ENCODE measurements around the gene OTOS. TPM values are rescaled to one million over a fixed set of nuclear protein-coding genes. Genes with fewer than 3 reads are reported as not detected.

OTOS gene
- total RNA-seq, result not detected in 2 replicates

DNA sequence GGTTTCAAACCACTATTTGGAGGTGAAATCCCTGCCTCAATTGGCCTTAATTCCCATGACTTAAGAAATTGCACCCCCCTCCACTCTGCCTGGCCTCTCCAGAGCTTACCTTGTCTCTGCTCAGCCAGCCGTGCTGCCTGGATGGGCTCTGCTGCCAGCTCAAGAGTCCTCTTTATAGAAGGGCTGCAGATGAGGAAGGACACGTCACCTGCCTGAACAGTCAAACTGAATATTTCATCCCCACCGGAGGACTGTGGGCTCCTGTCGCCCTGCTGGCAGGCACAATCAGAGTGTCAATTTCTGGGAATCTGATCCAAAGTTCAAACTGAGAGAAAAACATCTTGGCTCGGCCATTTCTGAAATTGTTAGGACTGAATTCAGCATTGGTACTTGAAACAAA is at the start of gene OTOS:
Gene OTOS (minus strand): TSS at position 148 of the 400 bp plus-strand sequence. CDS start 332 bp downstream, outside the sequence.
- no peak for DNase-seq (ENCODE audit: extremely low read depth, low read depth, low spot score)

DNA sequence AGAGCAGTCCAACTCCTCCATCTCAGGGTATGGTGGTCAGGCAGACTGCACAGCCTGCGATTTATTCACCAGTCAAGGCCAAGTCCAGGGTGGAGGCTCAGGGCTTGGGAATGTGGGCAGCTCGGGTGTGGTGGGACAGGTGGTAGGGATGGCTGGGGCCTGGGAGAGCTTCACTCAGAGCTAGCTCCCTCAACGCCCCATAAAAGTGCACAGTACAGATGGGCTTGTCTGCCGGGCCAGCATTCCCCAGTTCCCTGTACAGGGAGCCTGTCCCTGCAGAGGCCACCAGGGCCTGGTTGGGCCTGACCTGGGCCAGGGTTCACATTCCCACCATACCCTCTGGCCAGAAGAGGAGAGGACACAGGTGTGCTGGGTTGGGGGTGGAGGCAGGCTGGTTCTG is 49.2 kb upstream of the OTOS start:
- DNase-seq (ENCODE audit: extremely low read depth, low read depth, low spot score), result no peak

DNA sequence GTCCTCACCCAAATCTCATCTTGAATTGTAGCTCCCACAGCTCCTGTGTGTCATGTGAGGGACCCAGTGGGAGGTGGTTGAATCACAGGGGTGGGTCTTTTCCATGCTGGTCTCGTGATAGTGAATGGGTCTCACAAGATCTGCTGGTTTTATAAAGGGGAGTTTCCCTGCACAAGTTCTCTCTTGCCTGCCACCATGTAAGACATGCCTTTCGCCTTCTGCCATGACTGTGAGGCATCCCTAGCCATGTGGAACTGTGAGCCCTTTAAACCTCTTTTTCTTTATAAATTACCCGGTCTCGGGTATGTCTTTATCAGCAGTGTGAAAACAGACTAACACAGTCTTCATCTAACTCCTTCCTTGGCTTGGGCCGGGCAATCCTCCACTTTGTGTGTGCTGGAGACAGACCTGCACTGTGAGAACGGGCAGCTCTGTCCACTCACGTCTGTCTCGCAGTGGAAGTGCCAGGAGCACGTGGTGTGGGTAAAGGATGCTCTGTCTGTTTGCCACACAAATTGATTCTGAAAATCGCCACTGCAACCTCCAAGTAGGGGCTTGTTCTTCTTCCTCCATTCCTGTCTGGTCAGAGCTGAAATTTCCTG is 47.6 kb upstream of the OTOS start:
- DNase-seq (ENCODE audit: extremely low read depth, low read depth, low spot score), result no peak

DNA sequence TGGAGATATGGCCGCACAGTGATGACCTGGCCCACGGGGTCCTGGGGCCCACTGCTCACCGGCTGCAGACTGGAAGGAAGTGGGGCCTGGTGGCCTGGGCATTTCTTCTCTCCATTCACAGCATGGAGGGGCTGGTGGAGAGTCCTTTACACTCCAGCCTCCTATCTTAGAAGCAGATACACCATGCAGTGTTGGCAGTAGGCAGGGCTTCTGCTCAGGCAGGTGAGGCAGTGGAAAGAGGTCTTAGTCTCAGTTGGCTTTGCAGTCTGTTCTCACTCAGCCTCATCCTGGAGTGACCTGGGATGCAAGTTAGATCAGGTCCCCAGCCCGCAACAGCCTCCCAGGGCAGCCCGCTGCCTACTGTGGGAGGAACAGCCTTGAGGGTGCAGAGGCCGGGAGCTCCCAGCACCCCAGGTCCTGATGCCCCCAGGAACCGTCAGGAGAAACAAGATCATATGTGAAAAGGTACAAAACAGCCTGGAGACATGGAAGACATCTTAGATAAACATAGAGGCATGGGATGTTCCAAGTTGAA is 45.8 kb upstream of the OTOS start:
- no peak for DNase-seq (ENCODE audit: extremely low read depth, low read depth, low spot score)

DNA sequence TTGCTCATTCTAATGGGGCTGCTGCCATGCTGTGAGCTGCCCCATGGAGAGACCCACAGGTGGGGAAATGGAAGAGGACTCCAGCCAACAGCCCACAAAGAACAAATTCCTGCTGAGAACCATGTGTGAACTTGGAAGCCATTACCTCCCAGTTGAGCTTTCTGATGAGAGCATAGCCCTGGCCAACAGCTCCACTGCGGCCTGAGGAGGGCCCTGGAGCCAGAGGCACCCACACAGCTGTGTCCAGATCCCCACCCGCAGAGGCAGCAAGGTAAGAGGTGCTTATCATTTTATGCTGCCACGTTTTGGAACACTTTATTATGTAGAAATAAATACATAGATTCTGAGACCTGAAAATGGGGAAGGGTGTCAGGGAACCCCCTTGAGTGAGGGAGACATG is 44.2 kb upstream of the OTOS start:
- DNase-seq (ENCODE audit: extremely low read depth, low read depth, low spot score), result no peak

DNA sequence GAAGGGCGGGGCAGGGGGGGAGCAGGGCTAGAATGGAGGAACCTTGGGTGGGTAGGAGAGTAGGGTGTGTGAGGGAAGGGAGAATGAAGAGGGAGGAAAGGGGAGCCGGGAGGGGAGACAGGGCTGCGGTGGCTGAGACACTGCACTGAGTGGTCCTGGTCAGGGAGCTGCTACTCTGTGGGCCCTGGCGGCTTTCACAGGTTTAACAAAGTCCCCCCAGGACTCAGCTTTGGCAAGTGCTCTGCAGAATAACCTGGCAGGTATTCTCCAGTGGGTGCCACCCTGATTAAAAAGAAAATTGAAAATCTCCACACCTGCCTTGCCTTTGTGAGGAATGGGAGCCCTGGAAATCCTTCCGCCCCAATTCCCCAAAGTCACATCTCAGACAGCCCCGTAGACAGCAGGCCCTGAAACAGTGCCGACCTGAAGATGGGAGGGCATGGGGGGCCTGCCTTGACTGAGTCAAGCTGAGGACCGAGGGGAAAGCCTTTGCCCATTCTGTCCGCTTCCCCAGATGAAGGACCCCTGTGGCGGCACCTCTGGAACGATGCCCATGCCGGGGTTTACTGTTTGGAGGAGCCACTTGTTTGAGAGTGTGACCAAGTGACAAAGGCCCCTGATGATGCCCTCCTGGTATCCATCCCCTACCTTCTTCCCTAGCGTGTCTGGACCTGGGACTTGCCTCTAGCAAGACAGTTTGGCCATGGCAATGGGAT is 43.6 kb upstream of the OTOS start:
- no peak for DNase-seq (ENCODE audit: extremely low read depth, low read depth, low spot score)

DNA sequence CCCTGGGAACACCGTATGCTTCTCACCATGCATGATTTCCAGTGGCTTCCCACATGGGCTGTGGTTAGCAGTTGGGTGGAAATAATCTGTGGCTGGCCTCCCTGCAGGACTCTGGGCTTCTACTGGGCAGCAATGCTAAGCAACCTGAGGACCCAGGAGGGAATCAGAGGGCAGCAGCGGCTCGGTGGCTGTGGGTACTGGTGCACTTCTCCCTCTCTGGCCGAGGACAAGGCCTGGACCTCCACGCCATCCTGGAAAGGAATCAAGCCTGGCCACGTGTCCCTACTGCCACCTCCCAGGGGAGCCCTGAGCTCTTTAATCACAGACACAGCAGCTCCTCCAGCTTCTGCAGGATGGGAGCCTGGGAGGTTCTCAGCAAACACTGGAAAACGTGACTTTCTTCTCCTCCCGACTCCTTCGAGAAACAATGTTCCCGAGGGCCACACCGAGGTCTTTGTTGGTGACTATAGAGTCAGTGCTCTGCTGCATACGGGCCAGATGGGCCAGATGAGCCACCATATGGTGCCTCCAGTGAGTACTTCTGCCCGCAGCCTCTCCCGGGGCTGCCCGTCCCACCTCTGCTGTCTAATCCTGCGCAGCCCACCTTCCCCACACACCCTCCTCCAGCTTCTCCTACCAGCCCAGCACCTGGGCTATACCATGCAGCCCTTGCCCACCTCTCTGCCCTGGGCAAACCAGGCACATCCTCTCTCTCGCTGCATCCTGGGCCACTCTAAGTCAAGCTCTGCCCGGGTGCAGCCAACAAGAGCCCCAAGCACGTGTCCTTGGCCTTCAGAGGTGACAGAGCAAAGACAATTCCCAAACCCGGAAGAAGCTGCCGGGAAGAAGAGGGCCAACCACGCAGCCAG is 42.8 kb upstream of the OTOS start:
- DNase-seq (ENCODE audit: extremely low read depth, low read depth, low spot score), result no peak

DNA sequence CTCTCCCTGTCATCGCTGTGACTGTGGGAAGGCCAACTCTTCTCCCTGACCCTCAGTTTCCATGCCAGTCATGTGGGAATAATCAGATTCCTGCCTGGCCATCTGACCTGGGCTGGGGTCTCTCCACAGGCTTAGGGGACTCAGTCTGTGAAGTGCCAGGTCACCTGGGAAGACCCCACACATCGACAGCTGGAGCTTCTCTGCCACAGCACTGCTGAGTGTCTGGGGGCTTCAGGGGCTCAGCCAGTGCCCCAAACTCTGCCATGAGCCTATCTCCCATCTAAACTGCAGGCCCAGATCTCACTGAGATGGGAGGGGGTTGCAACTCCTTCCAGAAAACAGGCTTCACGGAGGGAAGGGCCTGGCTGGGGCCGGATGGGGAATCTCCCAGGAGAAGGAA is 42.0 kb upstream of the OTOS start:
- no peak for DNase-seq (ENCODE audit: extremely low read depth, low read depth, low spot score)

DNA sequence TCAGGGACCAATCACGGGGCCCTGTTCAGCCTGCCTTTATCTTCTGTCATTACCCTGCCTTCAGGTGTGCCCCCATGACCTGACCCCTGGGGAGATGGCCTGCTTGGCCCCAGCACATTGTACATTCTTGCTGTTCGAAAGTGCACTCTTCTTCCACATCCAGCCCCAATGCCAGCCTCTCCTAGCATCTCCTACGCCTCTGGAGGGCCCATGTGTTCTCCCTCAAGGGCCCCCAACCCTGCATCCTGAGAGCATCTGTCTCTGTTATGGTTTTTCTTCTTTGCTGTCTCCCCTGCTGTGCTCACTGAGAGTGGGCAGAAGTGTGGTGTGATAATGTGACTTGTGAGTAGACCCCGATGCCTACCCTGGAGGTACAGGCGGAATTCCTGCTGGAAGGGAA is 41.5 kb upstream of the OTOS start:
- DNase-seq (ENCODE audit: extremely low read depth, low read depth, low spot score), result no peak

DNA sequence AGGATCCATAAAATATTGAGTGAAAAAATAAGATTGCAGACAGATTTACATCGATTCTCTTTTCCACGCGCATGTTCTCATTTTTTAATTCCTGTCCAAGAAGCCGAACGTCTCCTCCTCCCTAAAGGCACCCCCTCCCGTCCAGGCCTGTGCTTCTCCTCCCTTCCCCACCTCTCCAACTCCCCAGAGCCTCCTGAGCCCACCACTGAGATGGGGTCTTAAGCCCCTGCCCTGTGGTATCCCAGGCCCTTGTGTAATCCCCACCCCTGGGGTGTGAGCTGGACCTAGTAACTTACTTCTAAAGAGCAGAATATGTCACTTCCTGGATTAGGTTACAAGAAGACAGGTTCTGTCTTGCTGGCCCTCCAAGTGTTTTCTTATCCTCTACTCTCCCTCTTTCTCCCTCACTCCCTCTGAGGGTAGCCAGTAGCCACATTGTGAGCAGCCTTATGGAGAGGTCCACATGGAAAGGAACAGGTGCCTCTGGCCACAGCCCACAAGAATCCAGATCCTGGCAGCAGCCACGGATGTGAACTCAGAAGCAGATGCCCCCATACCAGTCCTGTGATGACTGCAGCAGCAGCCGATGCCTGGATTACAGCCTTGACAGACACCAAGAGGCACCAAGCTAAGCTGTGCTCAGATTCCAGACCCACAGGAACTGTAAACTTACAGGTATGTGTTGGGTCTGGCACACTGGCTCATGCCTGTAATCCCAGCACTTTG is 39.6 kb upstream of the OTOS start:
- no peak for DNase-seq (ENCODE audit: extremely low read depth, low read depth, low spot score)

DNA sequence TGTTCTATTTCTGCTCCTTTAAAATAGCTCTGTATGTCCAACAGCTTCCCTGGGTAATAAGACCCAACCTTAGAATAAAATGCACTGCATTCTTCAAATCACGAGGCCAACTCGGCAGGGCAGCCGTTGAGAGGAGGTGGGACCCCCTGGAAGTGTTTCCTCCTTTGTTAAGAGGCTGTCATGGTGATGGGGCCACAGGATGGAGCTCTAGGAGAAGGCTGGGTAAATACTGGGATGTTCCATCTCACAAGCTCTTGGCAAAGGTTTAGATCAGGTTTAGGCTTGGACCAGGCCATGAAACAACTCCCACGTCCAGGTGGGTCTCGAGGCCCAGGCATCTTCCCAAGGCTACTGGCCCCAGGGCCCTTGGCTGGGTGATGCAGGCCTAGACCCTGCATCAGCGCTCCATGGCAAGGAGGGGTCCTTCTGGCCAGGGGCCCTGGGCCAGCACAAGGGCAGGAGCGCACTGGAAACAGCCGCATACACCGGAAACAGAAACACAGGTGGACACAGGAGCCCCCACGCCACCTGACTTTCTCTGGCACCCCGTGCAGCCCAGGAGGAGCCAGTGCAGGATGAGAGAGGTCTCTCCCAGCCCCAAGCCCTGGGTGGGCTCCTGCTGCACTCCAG is 38.8 kb upstream of the OTOS start:
- DNase-seq (ENCODE audit: extremely low read depth, low read depth, low spot score), result no peak

DNA sequence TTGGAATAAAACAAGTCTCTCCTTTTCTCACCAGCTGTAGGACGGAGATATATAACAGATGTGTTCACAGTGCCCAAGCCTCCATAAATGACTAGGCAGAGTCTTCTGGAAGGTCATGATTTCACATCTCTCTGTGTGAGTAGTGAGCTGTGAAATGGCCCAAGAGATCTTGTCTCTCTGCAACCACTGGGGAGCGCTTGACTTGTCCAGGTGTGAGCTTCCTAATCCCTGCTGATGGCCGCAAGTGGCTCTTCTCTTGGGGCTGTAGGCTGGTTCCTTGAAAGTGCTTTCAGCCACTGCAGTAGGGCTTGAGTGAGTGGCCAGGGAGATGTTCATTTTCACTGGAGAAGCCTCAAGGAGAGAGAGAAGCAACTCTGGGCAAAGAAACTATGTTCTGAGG is 38.1 kb upstream of the OTOS start:
- no peak for DNase-seq (ENCODE audit: extremely low read depth, low read depth, low spot score)

DNA sequence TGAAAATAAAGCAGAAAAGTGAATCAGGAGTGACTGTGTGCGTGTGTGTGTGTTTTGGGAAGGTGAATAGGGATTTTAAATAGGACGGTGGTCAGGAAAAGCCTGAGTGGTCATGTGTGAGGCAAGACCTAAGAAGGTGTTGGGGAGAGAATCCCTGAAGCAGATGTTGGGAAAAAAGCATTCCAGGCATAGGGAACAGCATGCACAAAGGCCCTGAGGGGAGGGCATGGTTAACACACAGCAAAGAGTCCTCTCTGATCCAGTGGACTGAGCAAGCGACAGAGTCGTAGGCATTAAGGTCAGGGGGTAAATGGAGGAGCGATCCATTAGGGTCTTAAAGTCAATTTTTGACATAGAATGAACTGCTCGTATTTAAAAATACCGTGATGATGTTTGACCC is 34.0 kb upstream of the OTOS start:
- no peak for DNase-seq (ENCODE audit: extremely low read depth, low read depth, low spot score)

DNA sequence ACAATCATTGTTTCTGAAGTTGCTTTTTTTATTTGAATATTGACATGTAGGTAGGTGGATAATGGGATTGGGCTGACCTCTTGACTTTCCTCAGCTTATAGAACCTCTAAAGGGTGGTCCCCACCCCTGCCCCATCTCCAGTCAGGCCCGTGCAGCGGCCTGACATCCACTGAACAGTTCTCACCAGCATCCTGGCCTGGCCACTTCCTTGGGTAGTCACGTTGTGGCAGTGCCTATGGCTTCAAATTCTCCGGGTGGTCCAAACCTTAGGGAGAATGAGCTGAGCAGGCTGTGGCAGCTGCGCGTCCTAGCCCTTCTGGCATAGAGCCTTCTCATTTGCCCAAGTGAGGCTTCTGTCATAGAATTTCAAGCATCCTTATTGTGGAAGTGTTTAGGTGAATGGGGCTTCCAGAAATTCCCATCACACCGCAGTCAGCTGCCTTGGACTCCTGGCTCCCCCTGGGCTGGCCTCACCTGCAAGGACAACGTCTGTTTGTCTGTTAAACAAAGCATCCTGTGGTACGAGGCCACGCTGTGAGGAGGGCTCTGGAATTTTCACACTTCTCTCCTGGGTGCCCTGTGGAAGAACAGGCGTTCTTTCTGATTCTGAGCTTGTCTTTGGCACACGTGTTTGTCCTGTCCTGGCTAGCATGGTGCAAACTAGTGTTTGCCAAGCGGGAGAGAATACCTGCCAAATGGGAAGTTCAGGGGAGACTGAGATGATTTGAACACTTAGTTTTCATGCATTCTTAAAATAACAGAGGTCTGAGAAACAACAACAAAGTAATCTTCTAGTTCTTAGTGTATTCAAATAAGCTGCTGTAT is 31.8 kb upstream of the OTOS start:
- DNase-seq (ENCODE audit: extremely low read depth, low read depth, low spot score), result no peak

DNA sequence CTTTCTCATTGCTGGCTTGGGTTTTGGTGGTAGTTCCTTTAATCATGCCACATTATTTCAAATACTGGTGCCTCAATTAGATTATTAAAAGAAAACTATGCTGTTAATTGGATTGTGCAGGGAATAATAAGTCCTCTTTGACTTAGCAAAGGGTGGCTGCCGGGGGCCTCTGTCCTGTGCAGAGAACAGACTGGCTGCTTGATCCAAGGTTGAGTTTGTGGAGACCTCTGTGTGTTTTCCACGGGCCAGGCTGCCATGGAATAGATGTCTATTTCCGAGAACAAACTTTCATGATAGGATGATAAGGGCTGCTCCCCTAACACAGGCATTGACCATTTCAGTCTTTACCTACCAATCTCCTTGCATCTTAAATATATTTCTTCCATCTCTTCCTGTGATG is 30.4 kb upstream of the OTOS start:
- DNase-seq (ENCODE audit: extremely low read depth, low read depth, low spot score), result no peak

DNA sequence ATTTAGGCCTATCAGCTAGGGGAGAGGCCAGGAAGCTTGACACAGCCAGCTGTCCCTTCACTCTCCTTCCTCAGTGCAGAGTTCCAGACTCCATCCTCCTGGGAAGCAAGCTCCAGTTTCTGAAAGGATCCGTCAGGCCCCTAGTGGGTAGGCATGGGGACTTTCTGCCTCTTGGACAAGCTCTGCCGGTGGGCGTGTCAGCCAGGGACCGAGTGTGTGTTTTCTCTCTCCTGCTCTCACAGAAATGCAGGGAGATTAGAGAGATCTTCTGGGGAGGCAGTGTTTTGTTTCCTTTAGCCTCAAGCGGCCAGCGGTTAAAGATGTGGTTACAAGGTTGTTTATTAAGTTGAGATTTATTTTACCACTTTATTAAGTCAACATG is 29.9 kb upstream of the OTOS start:
- no peak for DNase-seq (ENCODE audit: extremely low read depth, low read depth, low spot score)

DNA sequence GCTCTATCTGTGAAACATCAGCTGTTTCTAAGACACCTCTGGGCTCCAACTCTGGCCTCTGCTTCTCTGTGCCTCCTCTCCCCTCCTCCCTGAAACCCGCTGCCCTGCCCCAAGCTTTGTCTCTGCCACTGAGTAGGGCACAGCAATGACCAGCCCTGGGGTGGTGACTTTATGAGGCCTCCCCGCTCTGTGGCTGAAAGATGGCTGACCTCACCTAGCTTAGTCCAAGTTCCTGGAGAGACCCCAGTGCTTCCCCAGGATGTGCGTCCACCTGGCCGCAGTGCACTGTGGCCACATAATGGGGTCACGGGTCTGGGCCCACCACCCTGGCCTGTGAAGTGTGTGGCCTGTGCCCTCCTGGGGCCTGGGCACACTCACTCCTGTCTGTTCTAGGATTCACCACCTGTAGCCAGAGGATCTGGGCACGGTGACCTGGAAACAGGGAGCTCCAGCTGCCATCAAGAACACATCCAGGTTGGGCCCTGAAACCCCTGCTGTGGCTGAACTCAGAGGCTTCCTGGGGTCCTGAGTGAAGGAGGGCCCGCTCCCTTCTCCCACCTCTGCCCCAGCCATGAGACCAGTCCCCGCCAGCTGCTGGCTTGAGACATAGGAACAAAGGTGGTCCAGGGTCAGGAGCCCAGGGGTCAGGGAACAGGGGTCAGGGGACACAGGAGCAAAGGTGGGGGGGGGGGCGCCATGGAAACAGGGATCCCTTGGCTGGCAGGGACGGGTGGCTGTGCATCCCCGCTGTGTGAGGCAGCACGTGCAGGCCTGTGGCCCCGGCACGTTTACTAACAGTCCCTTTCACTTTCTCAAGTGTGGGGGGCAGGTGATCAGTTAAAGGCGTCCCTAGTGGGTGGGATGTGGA is 29.3 kb upstream of the OTOS start:
- no peak for DNase-seq (ENCODE audit: extremely low read depth, low read depth, low spot score)

DNA sequence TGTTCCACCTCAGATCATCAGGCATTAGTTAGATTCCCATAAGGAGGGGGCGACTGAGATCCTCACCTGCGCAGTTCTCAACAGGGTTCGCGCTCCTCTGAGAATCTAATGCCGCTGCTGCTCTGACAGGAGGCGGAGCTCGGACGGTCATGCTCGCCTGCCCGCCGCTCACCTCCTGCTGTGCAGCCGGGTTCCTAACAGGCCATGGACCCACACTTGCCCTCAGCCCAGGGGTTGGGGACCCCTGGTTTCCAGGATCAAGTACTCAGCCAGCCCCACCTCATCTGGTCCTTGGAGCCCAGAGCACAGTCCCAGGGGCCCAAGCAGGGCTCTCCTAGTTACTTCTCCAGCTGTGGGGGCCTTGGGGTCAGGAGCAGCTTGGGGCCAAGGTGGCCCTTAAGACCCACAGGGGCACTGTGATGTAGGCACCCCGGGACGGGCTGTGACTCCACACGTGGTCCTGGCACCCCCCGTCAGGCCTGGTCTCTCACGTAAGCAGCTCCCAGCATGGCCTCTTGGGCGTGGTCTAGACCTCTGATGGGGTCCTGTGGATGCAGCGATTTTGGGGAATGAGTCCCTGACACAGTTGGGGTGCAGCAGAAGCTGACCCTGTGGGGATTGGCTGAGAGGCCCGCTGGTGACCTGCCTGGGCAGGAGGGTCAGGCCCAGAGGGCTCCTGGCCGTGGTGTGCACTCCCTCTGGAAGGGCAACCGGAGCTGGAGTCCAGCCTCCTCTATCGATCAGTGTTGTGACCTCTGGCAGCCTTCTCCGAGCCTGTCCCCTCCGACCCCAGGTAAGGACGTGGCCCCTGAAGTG is 28.3 kb upstream of the OTOS start:
- no peak for DNase-seq (ENCODE audit: extremely low read depth, low read depth, low spot score)
